ENCODE results near the gene HLA-G.

HLA-G gene

GRCh38 chr6:29834564-29835436 is 7.2 kb downstream of the HLA-G start:
- H2AFZ ChIP-seq (ENCODE audit: low read length), result no peak overlapping the region
- H3K27ac ChIP-seq (ENCODE audit: low read depth, low read length, poor library complexity, severe bottlenecking), result no peak overlapping the region
- no peak overlapping the region for H3K4me2 ChIP-seq (ENCODE audit: low read length)
- H3K27me3 ChIP-seq (ENCODE audit: insufficient read depth, low read length), result no peaks in the 10 kb centered on the region
- no peaks in the 10 kb centered on the region for H3K79me2 ChIP-seq (ENCODE audit: insufficient read depth, low read length)
- no peaks in the 10 kb centered on the region for H3K9me3 ChIP-seq (ENCODE audit: low read length)
- no peaks in the 10 kb centered on the region for H4K20me1 ChIP-seq (ENCODE audit: insufficient read depth, low read length)
- H3F3A ChIP-seq (ENCODE audit: insufficient read depth, low read length), result no peaks in the 10 kb centered on the region
- no peak overlapping the region for H3K9ac ChIP-seq (ENCODE audit: low read length)
- no peaks in the 10 kb centered on the region for H3K9me2 ChIP-seq (ENCODE audit: low read depth, low read length)
- TF ChIP-seq CTCF (IDR thresholded peaks at IDR 0.05; ENCODE audit: low read length), result peak; percentile 91
- no peak for TF ChIP-seq EZH2 (IDR thresholded peaks at IDR 0.05; ENCODE audit: borderline replicate concordance, low read length)
- no peak overlapping the region for H3K4me3 ChIP-seq (ENCODE audit: low read depth, low read length, poor library complexity, severe bottlenecking)
- no peaks in the 10 kb centered on the region for H3K4me1 ChIP-seq (ENCODE audit: insufficient read depth, low read length, severe bottlenecking)
- H3K36me3 ChIP-seq (ENCODE audit: insufficient read depth, low read length), result no peaks in the 10 kb centered on the region

- Histone ChIP-seq H2AFZ (ENCODE audit: low read length) (no peak overlapping the region), H3K27ac (ENCODE audit: low read depth, low read length, poor library complexity, severe bottlenecking) (no peak overlapping the region), H3K79me2 (ENCODE audit: insufficient read depth, low read length) (no peaks in the 10 kb centered on the region), H3K36me3 (ENCODE audit: insufficient read depth, low read length) (no peaks in the 10 kb centered on the region), H3K9ac (ENCODE audit: low read length) (no peak overlapping the region), H4K20me1 (ENCODE audit: insufficient read depth, low read length) (no peaks in the 10 kb centered on the region), H3K4me2 (ENCODE audit: low read length) (no peak overlapping the region), H3K4me3 (ENCODE audit: low read depth, low read length, poor library complexity, severe bottlenecking) (no peak overlapping the region), H3K27me3 (ENCODE audit: insufficient read depth, low read length) (no peaks in the 10 kb centered on the region), H3F3A (ENCODE audit: insufficient read depth, low read length) (no peaks in the 10 kb centered on the region), H3K4me1 (ENCODE audit: insufficient read depth, low read length, severe bottlenecking) (no peaks in the 10 kb centered on the region), H3K9me2 (ENCODE audit: low read depth, low read length) (no peaks in the 10 kb centered on the region), H3K9me3 (ENCODE audit: low read length) (no peaks in the 10 kb centered on the region)
- TF ChIP-seq EZH2 (IDR thresholded peaks at IDR 0.05; ENCODE audit: borderline replicate concordance, low read length) (no peak), CTCF (IDR thresholded peaks at IDR 0.05; ENCODE audit: low read length) (no peak)
Observed at GRCh38 chr6:29839917-29840316, 12.3 kb downstream of the HLA-G start.

- Histone ChIP-seq H2AFZ (ENCODE audit: low read length) (no peak overlapping the region), H3K4me2 (ENCODE audit: low read length) (no peak overlapping the region), H3F3A (ENCODE audit: insufficient read depth, low read length) (no peaks in the 10 kb centered on the region), H4K20me1 (ENCODE audit: insufficient read depth, low read length) (no peaks in the 10 kb centered on the region), H3K36me3 (ENCODE audit: insufficient read depth, low read length) (no peaks in the 10 kb centered on the region), H3K27me3 (ENCODE audit: insufficient read depth, low read length) (no peaks in the 10 kb centered on the region), H3K9ac (ENCODE audit: low read length) (no peak overlapping the region), H3K79me2 (ENCODE audit: insufficient read depth, low read length) (no peaks in the 10 kb centered on the region), H3K9me2 (ENCODE audit: low read depth, low read length) (no peaks in the 10 kb centered on the region), H3K4me1 (ENCODE audit: insufficient read depth, low read length, severe bottlenecking) (no peaks in the 10 kb centered on the region), H3K4me3 (ENCODE audit: low read depth, low read length, poor library complexity, severe bottlenecking) (no peak overlapping the region), H3K9me3 (ENCODE audit: low read length) (no peaks in the 10 kb centered on the region), H3K27ac (ENCODE audit: low read depth, low read length, poor library complexity, severe bottlenecking) (no peak overlapping the region)
- TF ChIP-seq CTCF (IDR thresholded peaks at IDR 0.05; ENCODE audit: low read length), result no peak
- TF ChIP-seq EZH2 (IDR thresholded peaks at IDR 0.05; ENCODE audit: borderline replicate concordance, low read length), result no peak
Observed at GRCh38 chr6:29841030-29841429, 13.4 kb downstream of the HLA-G start.

Measured in OCI-LY1 (cell line).